Caco-2 (cell line): ENCODE data around the gene POFUT1. TPM values are rescaled to one million over a fixed set of nuclear protein-coding genes. Genes with fewer than 3 reads are reported as not detected.

ENCODE experiments used
- BruUV-seq: library from RNA; stranded (reverse); fragments of 400-500 nt; replicated peaks from 2 replicates; lab custom pipeline; 2021; lab: Mats Ljungman, UMichigan
- CTCF ChIA-PET: fragments of 300-600 bp; sonication (Branson Sonifier 250); formaldehyde crosslinking; loops from one replicate; lab custom pipeline; 2022; ENCODE audit warnings: antibody characterized with exemption; lab: Charles Lee
- POLR2A ChIA-PET: fragments of 300-600 bp; sonication (Branson Sonifier 250); formaldehyde crosslinking; loops from one replicate; lab custom pipeline; 2022; ENCODE audit warnings: antibody characterized with exemption; lab: Charles Lee
- DNase-seq, 2 experiments: peaks; one replicate each; pipeline versions ENCODE4 v3.0.0 to v3.0.0-alpha.2; 2020 to 2022
- H3K27me3 ChIP-seq: replicated peaks from 2 replicates; pipeline ENCODE4 v1.6.0; 2011; ENCODE audit warnings: low read length; ENCODE audit not compliant: control insufficient read depth, insufficient read depth
- H3K36me3 ChIP-seq: 2 replicates; pipeline ENCODE4 v1.5.1; 2011; ENCODE audit warnings: low read length; ENCODE audit not compliant: control insufficient read depth, insufficient read depth
- H3K4me1 ChIP-seq: fragments of 250-450 bp; sonication (Bioruptor Pico); 2 replicates; pipeline ENCODE4 v1.5.1; 2020; ENCODE audit warnings: mild to moderate bottlenecking
- H3K4me3 ChIP-seq: 2 replicates; pipeline ENCODE4 v1.5.1; 2011; ENCODE audit warnings: low read depth, mild to moderate bottlenecking, control low read depth, low read length
- H3K9me3 ChIP-seq: fragments of 250-450 bp; sonication (Bioruptor Pico); 2 replicates; pipeline ENCODE4 v1.5.1; 2020; ENCODE audit warnings: mild to moderate bottlenecking, moderate library complexity
- H3K27ac Mint-ChIP-seq: one replicate; pipeline ENCODE4 v1.8.0; 2022; ENCODE audit warnings: mixed read lengths; ENCODE audit not compliant: unreplicated experiment
- H3K27me3 Mint-ChIP-seq: one replicate; pipeline ENCODE4 v1.8.0; 2022; ENCODE audit warnings: mixed read lengths; ENCODE audit not compliant: insufficient read depth, unreplicated experiment
- H3K36me3 Mint-ChIP-seq: one replicate; pipeline ENCODE4 v1.8.0; 2022; ENCODE audit warnings: mild to moderate bottlenecking, mixed read lengths; ENCODE audit not compliant: insufficient read depth, unreplicated experiment
- H3K4me1 Mint-ChIP-seq: one replicate; pipeline ENCODE4 v1.8.0; 2022; ENCODE audit warnings: low read depth, mixed read lengths; ENCODE audit not compliant: unreplicated experiment
- H3K4me3 Mint-ChIP-seq: one replicate; pipeline ENCODE4 v1.8.0; 2022; ENCODE audit warnings: mild to moderate bottlenecking, moderate library complexity, mixed read lengths; ENCODE audit not compliant: unreplicated experiment
- H3K9me3 Mint-ChIP-seq: one replicate; pipeline ENCODE4 v1.8.0; 2022; ENCODE audit warnings: mixed read lengths; ENCODE audit not compliant: unreplicated experiment
- intact Hi-C: fragments of 100-400 bp; cut with micrococcal nuclease; formaldehyde crosslinking; loops from one replicate; pipeline ENCODE4 v1.10.0; 2022; ENCODE audit not compliant: unreplicated experiment
- total RNA-seq: library from RNA; stranded (reverse); gene quantifications from 2 replicates; pipeline ENCODE4 v1.2.3, GENCODE V29; 2022
- TF ChIP-seq, protein P1 (sequence below), 2 experiments: fragments of 200-600 bp in 1 of 2; IDR thresholded peaks; 1 replicate in 1 of 2; 2 replicates in 1 of 2; pipeline versions ENCODE4 v1.5.1 to v1.8.0; 2011 to 2022; ENCODE audit warnings: antibody characterized with exemption in 1 of 2, control low read depth in 1 of 2, inconsistent platforms in 1 of 2, low read depth in 1 of 2, low read length in 1 of 2, mild to moderate bottlenecking in 1 of 2, moderate library complexity in 1 of 2; ENCODE audit not compliant: insufficient read depth in 1 of 2, severe bottlenecking in 1 of 2, unreplicated experiment in 1 of 2

The POFUT1 gene
- total RNA-seq, 1 experiment from 2014 or later, result 158 TPM

DNA sequence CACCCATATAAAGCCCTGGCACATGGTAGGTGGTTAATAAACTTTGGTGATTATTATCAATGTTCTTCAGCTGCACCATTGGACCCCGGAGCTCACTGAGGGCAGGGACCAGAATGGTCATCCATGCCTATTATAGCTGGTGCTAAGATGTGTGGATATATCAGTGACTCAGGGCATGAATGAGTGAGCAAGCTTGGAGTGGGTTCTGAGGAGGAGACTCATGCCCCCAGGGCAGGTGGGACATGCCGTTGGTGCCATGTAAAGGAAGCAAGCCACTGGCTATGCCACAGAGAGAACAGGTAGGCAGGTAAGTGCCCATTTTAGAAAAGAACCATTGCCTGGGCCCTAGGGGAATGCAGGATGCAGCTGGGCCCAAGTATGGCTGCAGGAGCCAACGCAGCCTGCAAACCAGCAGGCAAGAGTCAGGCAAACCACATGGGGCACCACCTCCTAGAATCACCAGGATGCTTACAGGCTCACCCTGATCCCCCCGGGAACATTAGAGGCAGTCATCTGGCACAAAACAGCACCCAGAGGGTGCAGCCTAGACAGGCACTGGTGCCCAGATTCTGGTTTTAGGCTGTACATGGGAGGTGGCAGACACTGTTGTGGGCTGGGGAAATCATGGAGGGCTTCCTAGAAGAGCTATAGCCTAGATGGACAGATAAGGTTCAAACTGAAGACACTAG is 23.6 kb upstream of the POFUT1 start:
- Histone ChIP-seq H3K36me3 (no peaks in the 10 kb centered on the region), H3K4me1 (peaks cover 16% of the 10 kb centered on the region), H3K27me3 (no peaks in the 10 kb centered on the region), H3K9me3 (no peaks in the 10 kb centered on the region), H3K4me3 (no peak overlapping the region)
- H3K4me1 Mint-ChIP-seq, result no peaks in the 10 kb centered on the region
- no peak for DNase-seq
- BruUV-seq, result no TSS peak
- no peaks in the 10 kb centered on the region for H3K9me3 Mint-ChIP-seq
- H3K36me3 Mint-ChIP-seq, result peaks cover 14% of the 10 kb centered on the region
- H3K4me3 Mint-ChIP-seq, result no peak overlapping the region
- intact Hi-C loops, result no loop called here
- no peak overlapping the region for H3K27ac Mint-ChIP-seq
- no peaks in the 10 kb centered on the region for H3K27me3 Mint-ChIP-seq
- ChIA-PET CTCF (interaction anchor here (0.6 kb wide), 1 partner anchor 71 kb away, joined by 5 read pairs; no protein-coding TSS in a partner anchor), POLR2A (no interaction called here)
- TF ChIP-seq, protein P1, sequence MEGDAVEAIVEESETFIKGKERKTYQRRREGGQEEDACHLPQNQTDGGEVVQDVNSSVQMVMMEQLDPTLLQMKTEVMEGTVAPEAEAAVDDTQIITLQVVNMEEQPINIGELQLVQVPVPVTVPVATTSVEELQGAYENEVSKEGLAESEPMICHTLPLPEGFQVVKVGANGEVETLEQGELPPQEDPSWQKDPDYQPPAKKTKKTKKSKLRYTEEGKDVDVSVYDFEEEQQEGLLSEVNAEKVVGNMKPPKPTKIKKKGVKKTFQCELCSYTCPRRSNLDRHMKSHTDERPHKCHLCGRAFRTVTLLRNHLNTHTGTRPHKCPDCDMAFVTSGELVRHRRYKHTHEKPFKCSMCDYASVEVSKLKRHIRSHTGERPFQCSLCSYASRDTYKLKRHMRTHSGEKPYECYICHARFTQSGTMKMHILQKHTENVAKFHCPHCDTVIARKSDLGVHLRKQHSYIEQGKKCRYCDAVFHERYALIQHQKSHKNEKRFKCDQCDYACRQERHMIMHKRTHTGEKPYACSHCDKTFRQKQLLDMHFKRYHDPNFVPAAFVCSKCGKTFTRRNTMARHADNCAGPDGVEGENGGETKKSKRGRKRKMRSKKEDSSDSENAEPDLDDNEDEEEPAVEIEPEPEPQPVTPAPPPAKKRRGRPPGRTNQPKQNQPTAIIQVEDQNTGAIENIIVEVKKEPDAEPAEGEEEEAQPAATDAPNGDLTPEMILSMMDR (IDR thresholded peaks at IDR 0.05; ENCODE audit: insufficient read depth in 1 of 2, low read depth in 1 of 2, low read length in 1 of 2, severe bottlenecking in 1 of 2, unreplicated experiment in 1 of 2), result no peak

DNA sequence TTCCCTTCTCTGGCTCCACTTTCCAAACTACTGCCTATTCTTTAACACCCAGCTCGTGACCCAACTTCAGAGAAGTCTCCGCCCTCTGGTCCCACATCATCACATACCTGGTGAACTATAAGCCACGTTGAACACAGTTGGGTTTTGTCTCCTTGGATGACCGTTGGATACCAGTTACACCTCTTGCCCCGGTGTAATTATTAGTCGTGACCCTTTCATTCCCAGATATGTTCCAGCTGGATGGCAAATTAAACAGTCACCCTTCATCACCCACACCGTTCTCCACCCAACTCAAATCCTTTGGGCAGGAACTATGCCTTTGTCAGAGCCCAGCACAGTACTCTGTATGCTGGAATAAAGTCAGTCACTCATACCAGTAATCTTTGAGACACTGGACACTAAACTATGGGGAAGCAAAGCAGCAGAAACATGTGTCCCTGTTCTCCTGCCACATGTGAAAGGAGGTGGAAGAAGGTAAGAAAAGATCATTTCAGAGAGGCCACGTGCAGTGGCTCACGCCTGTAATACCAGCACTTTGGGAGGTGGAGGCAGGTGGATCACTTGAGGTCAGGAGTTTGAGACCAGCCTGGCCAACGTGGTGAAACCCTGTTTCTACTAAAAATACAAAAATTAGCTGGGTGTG is 22.6 kb upstream of the POFUT1 start:
- intact Hi-C loops, result no loop called here
- no peaks in the 10 kb centered on the region for H3K27me3 ChIP-seq
- Mint-ChIP-seq H3K27ac (no peak overlapping the region), H3K9me3 (no peaks in the 10 kb centered on the region), H3K4me1 (no peaks in the 10 kb centered on the region), H3K27me3 (no peaks in the 10 kb centered on the region), H3K36me3 (peaks cover 22% of the 10 kb centered on the region), H3K4me3 (no peak overlapping the region)
- ChIA-PET POLR2A (no interaction called here), CTCF (no interaction called here)
- H3K9me3 ChIP-seq, result no peaks in the 10 kb centered on the region
- no peak overlapping the region for H3K4me3 ChIP-seq
- no peak for DNase-seq
- BruUV-seq, result no TSS peak
- TF ChIP-seq, protein P1 (IDR thresholded peaks at IDR 0.05; ENCODE audit: insufficient read depth in 1 of 2, low read depth in 1 of 2, low read length in 1 of 2, severe bottlenecking in 1 of 2, unreplicated experiment in 1 of 2), result no peak
- 0 out of 2 replicates have a peak, but pooled peaks cover 2% of the 10 kb centered on the region for H3K36me3 ChIP-seq
- peaks cover 16% of the 10 kb centered on the region for H3K4me1 ChIP-seq

GRCh38 chr20:32186506-32186905 is 21.2 kb upstream of the POFUT1 start:
- Histone ChIP-seq H3K36me3 (0 out of 2 replicates have a peak, but pooled peaks cover 2% of the 10 kb centered on the region), H3K9me3 (no peaks in the 10 kb centered on the region), H3K4me3 (no peak overlapping the region), H3K27me3 (no peaks in the 10 kb centered on the region), H3K4me1 (peaks cover 16% of the 10 kb centered on the region)
- H3K9me3 Mint-ChIP-seq, result no peaks in the 10 kb centered on the region
- no TSS peak for BruUV-seq
- intact Hi-C loops, result no loop called here
- POLR2A ChIA-PET, result no interaction called here
- no peaks in the 10 kb centered on the region for H3K27me3 Mint-ChIP-seq
- CTCF ChIA-PET, result no interaction called here
- peaks cover 34% of the 10 kb centered on the region for H3K36me3 Mint-ChIP-seq
- H3K4me1 Mint-ChIP-seq, result no peaks in the 10 kb centered on the region
- H3K4me3 Mint-ChIP-seq, result no peak overlapping the region
- DNase-seq, result no peak
- TF ChIP-seq, protein P1 (IDR thresholded peaks at IDR 0.05; ENCODE audit: insufficient read depth in 1 of 2, low read depth in 1 of 2, low read length in 1 of 2, severe bottlenecking in 1 of 2, unreplicated experiment in 1 of 2), result no peak
- no peak overlapping the region for H3K27ac Mint-ChIP-seq
